HG03378 (cell line): ENCODE data around the gene ARSD.
"Not testable (repeated sequence)": the region's sequence is repeated elsewhere in the genome, so short reads cannot be mapped to it uniquely, and the experiment has no call there.

Source experiments
- ATAC-seq: cut with Tn5 transposase; IDR thresholded peaks from one replicate; pipeline ENCODE4 v1.9.1; 2021; ENCODE audit warnings: mild to moderate bottlenecking, moderate library complexity; ENCODE audit not compliant: unreplicated experiment

The ARSD gene, protein sequence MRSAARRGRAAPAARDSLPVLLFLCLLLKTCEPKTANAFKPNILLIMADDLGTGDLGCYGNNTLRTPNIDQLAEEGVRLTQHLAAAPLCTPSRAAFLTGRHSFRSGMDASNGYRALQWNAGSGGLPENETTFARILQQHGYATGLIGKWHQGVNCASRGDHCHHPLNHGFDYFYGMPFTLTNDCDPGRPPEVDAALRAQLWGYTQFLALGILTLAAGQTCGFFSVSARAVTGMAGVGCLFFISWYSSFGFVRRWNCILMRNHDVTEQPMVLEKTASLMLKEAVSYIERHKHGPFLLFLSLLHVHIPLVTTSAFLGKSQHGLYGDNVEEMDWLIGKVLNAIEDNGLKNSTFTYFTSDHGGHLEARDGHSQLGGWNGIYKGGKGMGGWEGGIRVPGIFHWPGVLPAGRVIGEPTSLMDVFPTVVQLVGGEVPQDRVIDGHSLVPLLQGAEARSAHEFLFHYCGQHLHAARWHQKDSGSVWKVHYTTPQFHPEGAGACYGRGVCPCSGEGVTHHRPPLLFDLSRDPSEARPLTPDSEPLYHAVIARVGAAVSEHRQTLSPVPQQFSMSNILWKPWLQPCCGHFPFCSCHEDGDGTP

DNA sequence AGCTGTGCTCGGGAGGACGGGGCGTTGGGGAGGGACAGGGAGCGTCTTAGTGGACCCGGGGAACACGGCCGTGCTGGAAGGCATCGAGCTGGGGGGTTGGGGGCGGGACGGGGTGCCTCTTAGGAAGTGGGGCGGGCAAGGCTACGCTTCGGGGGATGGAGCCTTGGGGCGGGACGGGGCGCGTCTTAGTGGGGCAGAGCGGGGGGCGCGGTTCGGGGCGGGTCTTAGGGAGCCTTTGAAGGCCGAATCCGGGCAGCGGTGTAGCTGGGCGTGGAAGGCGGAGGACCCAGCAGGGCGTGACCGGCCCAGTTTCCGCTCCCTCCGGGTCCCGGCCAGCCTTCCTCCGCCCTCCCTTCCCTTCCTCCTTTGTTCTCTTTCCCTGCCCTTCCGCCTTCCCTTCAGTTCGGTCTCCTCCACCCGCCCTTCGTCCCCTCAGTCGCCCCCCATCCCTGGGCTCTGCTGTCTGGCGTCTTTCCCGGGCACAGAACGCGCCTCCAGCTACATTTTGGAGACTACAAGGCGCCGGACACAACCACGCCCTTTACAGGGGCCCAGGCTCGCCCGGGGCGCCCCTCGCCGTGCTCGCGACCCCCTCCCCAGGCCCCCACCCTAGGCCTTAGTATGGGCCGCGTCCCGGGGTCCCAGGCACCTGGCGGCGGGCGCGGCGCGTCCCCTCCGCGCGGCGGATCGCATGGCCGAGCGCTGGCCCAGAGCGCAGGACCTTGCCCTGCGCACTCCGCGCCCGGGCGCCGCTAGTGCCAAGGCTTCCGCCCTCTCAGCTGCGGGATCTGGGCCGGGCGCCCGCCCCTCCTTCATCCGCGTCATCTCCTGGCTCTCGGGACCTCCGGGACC, at the start of gene ARSD:
TSS of gene ARSD (minus strand) at position 757 of the 852 bp plus-strand sequence. CDS start at position 693, 64 bp downstream.
- peak; percentile 74 for ATAC-seq

DNA sequence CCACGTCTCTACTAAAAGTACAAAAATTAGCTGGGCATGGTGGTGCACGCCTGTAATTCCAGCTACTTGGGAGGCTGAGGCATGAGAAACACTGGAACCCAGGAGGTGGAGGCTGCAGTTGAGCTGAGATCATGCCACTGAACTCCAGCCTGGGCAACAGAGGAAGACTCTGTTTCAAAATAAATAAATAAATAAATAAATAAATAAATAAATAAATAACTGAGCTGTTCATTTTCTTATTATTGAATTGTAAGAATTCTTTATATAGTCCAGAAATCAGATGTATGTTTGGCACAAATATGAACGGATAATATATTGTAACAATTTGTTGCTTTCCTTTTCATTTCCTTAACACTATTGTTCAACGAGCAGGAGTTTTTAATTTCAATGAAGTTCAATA, 49.5 kb upstream of the ARSD start:
- ATAC-seq, result not testable (repeated sequence)

DNA sequence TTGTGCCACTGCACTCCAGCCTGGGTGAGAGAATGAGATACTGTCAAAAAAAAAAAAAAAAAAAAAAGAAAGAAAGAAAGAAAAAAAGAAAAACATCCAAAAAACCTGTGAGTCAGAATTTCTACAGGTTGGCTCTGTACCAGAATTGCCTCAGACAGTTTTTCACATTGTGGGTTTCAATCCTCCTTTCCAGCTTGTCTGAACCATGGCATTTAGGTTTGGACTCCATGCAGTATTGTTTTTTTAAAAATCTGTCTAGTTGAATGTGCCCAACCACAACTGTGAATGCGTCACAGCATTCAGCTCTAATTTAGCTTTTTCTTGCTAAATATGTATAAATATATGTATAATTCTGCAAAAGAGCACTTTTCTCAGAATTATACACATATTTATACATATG, 45.8 kb upstream of the ARSD start:
- no peak for ATAC-seq

DNA sequence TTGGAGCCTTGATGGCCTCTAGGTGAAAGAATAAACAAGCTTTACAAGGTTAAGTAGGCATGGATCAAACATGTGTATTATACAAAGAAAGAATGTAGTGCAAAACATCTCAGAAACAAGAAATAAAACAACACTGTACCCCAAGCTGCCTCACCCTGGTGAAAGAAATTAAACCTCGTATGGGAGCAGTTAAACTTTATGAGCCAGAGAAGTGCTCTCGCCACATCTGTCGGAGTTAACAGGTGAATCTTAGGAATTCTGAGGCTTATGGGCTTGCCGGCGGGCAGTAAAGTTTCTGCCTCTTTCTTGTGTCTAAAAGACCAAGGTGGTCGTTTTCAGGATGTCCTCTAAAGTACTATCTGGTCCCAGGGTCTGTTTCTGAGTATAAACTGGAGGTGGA, 43.3 kb upstream of the ARSD start:
- ATAC-seq, result no peak

DNA sequence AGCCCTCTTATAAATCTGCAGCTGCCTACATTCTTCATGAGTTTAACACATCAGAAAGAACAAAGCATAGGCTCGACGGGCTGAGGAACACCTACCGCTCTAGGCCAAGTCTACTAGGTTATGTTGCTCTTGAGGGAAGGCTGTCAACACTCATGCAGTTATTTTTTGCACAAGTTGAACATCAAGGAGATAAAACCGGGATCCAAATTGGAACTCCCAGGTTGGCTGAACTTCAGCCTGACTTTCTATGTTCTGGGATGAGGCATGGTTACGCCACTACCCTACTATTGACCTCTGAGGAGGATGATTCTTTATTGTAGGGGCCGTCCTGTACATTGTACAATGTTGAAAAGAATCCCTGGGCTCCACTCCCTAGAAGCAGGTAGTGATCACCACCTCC, 39.9 kb upstream of the ARSD start:
- ATAC-seq, result no peak

DNA sequence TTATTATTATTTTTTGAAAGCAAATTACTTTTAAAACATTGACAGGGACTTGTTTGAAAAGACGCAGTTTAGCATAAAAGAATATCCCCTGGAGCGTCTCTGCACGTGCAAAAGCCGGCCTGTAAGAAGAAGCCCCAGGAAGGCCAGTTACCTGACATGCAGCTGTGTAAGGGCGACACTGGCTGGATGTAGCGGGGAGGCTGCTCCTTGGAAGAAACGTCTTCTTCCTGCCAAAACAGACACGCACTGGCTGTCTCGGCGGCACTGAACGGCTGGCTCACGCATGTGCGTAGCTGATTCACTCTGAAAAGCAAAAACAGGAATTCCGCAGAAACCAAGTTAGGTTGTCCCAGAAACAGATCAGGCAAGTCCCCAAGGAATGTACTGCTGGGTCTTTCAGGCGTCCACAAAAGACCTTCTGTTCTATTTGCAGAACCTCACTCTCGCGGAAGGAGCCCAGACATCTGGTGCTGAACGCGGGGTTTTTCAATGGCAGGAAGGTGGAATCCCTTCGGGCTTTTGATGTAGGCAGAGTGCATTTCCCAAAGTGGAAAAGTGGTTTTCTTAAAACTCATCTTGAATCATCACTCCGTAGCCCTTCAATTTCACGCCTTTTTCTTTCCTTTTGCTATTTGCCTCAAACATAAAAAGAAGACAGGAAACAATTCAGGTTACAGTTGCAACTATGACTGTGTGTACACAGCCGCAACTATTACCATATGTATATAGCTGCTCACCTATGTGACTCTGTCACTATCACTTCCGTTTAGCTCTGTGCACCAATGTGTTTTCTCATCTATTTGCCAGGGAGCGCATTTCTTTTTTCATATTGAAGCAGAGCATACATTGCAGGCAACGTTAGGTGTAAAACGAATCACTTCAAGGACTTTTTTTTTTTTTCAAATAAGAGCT, 39.1 kb upstream of the ARSD start:
- ATAC-seq, result no peak

DNA sequence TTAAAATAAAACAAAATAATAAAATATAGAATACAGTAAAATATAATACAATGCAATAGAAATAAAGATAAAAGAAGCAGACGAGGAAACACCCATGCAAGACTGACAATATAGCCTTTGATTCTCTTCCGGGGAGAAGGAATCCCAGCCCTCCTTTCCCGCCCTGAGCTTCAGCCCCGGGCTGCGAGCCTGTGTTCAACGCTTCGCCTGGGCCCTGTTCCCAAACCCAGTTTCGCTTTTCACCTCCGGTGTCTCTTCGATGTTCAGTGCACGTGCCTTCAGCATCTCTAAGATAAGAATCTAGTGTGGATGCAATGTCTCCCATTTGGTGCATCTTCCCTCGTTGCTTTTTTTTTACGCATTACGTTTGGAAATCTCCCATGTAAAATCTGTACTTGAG, 38.4 kb upstream of the ARSD start:
- no peak for ATAC-seq

DNA sequence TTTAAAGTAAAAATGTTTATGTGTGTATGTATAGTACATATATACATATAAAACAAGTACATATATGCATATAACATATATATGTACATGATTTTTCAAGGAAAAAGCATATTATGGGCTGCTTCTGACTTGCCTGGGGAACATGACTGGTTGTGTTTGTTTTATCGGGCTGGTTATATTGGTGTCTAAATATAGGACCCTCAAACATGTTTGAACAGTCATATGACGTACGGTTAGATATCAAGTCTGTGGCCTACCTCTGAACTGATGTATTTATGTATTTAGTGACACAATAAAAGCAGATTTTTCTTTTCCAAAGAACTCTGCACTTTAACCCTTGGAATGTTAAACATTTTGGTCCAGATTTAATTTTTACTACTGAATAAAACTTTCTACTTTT, 37.9 kb upstream of the ARSD start:
- ATAC-seq, result no peak

DNA sequence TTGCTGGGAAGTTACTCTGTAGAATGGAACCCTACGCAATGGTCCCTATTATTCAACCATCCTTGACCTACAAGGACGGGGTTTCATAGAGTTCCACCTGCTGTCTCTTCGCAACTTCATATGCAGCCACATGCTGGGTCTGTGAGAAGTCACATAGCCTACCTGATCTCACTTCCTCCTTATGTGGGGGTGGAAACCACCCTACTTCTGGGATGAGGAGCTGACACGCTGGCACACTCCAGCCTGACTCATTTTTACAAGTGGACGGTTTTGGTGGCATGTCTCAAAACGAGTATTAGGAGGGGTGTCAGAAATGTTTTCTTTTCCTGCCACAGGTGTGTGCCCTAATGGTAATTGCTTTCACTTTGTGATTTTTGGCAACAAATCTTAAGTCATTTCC, 36.8 kb upstream of the ARSD start:
- peak; percentile 82 for ATAC-seq

DNA sequence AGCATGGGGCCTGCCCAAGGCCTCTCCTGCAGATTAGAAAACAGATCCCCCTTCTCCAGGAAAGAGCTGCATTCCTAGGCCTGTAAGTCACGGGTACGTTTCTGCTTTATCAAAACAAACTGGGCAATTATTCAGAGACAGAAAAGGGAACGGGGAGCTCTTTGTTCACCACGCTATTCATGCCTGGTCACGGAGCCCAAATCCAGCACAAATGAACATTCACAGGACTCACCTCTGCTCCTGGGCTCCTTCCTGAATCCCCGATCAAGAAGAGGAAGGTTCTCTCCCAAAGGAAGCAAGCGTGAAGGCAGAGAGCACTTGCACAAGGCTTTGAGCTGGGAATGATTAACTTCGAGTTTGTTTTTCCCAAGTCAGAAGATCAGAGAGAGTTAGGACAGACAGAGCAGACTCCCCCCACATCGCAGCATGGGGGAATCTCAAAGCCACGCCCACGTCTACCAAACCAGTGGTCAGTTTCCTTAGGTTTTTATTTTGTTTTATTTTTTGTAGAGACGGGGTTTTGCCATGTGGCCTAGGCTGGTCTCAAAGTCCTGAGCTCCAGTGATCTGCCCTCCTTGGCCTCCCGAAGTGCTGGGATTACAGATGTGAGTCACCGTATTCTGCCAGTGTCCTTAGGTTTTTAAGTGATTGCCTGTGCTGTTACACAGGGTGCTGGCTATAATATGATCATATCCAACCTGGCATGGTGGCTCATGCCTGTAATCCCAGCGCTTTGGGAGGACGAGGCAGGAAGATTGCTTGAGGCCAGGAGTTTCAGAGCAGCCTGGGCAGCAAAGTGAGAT, 35.1 kb upstream of the ARSD start:
- not testable (repeated sequence) for ATAC-seq

DNA sequence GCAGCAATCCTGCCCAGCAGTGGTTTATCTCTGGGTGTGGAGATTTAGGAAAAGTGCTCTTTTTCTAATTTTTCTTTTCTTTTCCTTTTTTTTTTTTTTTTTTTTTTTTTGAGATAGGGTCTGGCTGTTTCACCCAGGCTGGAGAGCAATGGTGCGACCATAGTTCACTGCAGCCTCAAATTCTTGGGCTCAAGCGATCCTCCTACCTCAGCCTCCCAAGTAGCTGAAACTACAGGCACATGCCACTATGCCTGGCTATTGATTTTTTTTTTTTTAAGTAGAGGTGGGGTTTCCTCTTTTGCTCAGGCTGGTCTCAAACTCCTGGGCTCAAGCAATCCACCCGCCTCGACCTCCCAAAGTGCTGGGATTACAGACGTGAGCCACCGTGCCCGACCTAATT, 34.3 kb upstream of the ARSD start:
- not testable (repeated sequence) for ATAC-seq

DNA sequence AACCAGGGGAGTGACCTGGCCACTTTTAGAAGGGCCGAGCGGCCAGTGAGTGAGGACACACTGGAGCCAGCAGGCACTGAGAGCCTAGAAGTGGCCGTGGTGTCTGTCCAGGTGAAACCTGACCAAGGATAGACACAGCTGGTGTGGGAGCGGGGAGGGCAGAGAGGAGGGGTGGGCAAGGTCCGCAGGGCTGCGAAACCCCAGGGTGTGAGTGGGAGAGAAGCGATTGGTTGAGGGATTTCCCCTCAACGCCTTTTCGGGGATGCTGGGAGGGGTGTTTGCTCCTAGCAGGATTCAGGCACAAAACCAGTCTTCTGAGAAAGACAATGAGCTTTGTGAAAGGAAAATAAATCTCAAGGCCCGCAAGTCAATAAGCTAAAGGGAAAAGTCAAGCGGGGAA, 33.2 kb upstream of the ARSD start:
- ATAC-seq, result no peak

DNA sequence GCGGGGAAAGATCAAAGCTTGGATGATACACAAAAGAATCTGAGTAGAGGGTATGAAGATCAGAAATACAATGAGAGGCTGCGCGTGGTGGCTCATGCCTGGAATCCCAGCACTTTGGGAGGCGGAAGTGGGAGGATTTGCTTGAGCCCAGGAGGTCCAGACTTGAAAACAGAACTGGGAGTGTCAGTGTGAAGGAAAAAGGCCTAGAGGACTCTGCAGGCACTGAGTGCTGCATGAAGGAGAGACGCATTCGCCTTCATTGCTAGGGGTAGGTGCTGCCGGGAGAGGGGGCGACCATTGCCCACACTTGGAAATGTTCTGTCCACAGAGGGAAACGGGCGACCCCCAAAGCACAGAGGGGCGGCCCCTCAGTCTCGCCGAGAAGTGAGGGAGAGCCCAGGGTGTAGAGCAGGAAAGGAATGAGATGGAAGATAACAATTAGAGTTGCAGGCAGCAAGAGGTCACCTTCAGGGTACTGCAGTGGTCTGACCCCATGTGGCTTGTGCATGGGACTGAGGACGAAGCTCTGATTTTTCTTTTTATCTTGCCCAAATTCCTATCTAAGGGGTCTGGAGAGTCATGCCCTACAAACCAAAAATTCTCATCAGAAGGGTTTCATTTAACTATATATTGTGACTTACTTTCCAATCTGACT, 31.8 kb upstream of the ARSD start:
- no peak for ATAC-seq

DNA sequence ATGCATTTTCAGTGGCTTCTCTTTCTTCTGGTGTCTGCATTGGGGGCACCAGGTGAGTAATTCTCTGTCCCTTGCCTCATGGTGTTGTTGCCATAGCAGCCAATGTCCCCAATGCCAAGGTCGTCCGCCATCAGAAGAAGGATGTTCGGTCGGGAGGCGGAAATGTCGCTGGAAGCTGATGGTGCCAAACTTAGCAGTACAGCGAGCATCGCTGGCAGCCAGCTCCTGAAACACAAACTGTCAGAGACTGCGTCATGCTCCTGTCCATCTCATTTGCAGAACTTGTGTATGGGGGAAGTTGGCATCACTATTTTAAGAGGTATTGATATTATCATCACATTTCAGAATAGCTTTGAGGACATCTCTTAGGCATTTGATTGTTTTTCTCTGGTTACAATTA, 29.1 kb upstream of the ARSD start:
- no peak for ATAC-seq

DNA sequence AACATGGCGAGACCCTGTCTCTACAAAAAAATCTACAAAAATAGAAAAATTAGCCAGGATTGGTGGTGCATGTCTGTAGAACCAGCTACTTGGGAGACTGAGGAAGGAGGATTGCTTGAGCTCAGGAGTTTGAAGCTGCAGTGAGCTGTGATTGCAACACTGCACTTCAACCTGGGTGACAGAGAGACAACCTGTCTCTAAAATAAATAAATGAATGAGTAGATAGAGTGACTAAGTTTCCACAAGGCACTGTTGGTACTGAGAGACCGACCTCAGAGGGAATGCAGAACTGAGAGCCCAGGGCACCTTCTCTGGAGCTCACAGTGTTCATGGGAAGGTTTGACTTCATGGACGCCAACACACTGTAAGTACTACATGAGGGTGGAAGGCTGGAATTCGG, 26.7 kb upstream of the ARSD start:
- no peak for ATAC-seq

DNA sequence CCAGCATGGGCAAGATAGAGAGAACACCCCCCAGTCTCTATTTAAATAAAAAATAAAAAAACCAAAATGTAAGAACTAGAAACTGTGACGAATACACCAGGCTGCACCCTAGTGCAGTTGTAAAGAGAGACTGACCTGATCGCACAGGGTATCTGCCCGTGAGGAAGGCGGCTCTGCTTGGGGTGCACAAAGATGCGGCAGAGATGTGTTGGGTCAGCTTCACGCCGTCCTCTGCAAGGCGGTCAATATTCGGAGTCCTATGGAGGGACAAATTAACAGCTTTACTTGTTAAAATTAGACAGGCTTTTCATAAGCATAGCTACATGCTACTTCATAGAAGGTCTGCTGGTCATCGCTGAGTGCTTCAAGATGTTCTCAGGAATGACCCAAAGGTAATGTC, 26.1 kb upstream of the ARSD start:
- ATAC-seq, result no peak

DNA sequence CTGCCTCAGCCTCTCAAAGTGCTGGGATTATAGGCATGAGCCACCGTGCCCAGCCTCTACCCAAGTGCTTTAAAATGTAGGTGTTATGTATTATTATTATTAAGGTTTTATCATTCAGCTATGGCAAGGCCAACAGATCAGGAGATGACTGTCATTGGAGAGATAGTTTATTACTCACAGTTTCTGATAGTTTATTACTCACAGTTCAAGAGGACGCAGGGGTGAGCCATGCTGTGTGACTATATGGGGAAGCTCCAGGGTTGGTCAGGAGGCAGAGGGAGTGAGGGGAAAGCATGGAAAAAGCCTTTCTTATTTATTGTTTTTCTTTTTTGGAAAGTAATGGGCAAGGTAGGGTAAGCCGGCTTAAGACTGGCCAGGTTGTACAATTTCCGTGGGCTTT, 25.4 kb upstream of the ARSD start:
- ATAC-seq, result no peak

DNA sequence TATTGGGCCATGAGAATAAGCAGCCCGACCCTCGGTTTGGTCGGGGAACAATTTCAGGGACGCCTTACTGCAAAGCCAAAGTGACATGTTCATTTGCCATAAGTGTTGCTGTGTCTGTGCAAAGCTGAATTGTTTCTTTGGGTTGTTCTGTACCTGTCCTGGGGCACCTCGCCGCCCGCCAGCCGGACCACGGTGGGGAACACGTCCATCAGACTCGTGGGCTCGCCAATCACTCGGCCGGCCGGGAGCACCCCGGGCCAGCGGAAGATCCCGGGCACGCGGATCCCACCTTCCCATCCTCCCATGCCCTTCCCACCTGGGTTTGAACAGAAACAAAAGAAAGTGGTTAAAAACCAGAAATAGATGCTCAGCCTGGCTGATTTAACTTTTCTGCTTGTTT, 8.8 kb upstream of the ARSD start:
- not testable (repeated sequence) for ATAC-seq
